K562 (cell line): ENCODE data around the gene MAK. TPM values are rescaled to one million over a fixed set of nuclear protein-coding genes. Genes with fewer than 3 reads are reported as not detected.

Experiments used
- ATF7 ChIP-seq: fragments of 450-650 bp; IDR thresholded peaks from 2 replicates; pipeline ENCODE4 v1.7.1; 2014; ENCODE audit warnings: mild to moderate bottlenecking, moderate library complexity
- BRCA1 ChIP-seq, 2 experiments: fragments of 450-650 bp in 1 of 2; sonication (generic) in 1 of 2; formaldehyde crosslinking in 1 of 2; IDR thresholded peaks; 2 replicates each; pipeline versions ENCODE4 v1.5.0 to v1.6.1; 2017 to 2020; ENCODE audit warnings: mild to moderate bottlenecking in 1 of 2, missing genetic modification reagents in 1 of 2
- BRF1 ChIP-seq: IDR thresholded peaks from 3 replicates; pipeline ENCODE4 v1.6.1; 2011; ENCODE audit warnings: borderline replicate concordance, mild to moderate bottlenecking; ENCODE audit not compliant: insufficient read length; ENCODE audit errors: extremely low read depth
- EP400 ChIP-seq: fragments of 450-650 bp; IDR thresholded peaks from 2 replicates; pipeline ENCODE4 v1.6.1; 2017; ENCODE audit warnings: antibody characterized with exemption, mild to moderate bottlenecking, moderate library complexity
- ETV1 ChIP-seq: fragments of 450-650 bp; conservative IDR thresholded peaks from 2 replicates; pipeline ENCODE4 v1.6.1; 2016; ENCODE audit warnings: missing genetic modification characterization, control low read depth, low read depth, missing compliant biosample characterization
- JUN ChIP-seq, 2 experiments: sonication (generic) in 1 of 2; formaldehyde crosslinking in 1 of 2; IDR thresholded peaks; 2 replicates each; pipeline versions ENCODE4 v1.6.1 to v1.8.0; 2012 to 2022; ENCODE audit warnings: borderline replicate concordance in 2 of 2, mild to moderate bottlenecking in 2 of 2, improper control_type of control experiment in 1 of 2, low read depth in 1 of 2, low read length in 1 of 2, missing genetic modification reagents in 1 of 2
- NCOA2 ChIP-seq, 2 experiments: fragments of 450-650 bp; IDR thresholded peaks; 2 replicates each; pipeline ENCODE4 v1.6.1; 2018; ENCODE audit warnings: mild to moderate bottlenecking in 2 of 2, moderate library complexity in 1 of 2; ENCODE audit not compliant: partially characterized antibody in 2 of 2
- NFIC ChIP-seq: fragments of 450-650 bp; IDR thresholded peaks from 2 replicates; pipeline ENCODE4 v1.6.1; 2017; ENCODE audit warnings: mild to moderate bottlenecking, inconsistent platforms
- NR1H2 ChIP-seq: sonication (generic); formaldehyde crosslinking; IDR thresholded peaks from 2 replicates; pipeline ENCODE4 v1.4.0; 2020; ENCODE audit warnings: mild to moderate bottlenecking, missing genetic modification reagents
- PRMT5 ChIP-seq: sonication (generic); formaldehyde crosslinking; IDR thresholded peaks from 2 replicates; pipeline ENCODE4 v1.5.0; 2020; ENCODE audit warnings: missing genetic modification reagents
- RAD21 ChIP-seq, 2 experiments: fragments of 250-450 bp in 1 of 2; fragments of 450-650 bp in 1 of 2; sonication (Bioruptor Pico) in 1 of 2; formaldehyde crosslinking in 1 of 2; IDR thresholded peaks in 1 of 2; conservative IDR thresholded peaks in 1 of 2; 2 replicates each; pipeline versions ENCODE4 v1.4.0 to v1.8.0; 2020 to 2022; ENCODE audit warnings: mild to moderate bottlenecking in 2 of 2, moderate library complexity in 1 of 2
- RB1 ChIP-seq: fragments of 450-650 bp; IDR thresholded peaks from 2 replicates; pipeline ENCODE4 v1.6.1; 2017; ENCODE audit warnings: low read depth, mild to moderate bottlenecking
- SPI1 ChIP-seq: IDR thresholded peaks from 2 replicates; pipeline ENCODE4 v1.6.1; 2011; ENCODE audit warnings: low read depth, low read length, control low read depth, borderline replicate concordance
- TEAD4 ChIP-seq, 2 experiments: sonication (generic) in 1 of 2; formaldehyde crosslinking in 1 of 2; IDR thresholded peaks; 2 replicates each; pipeline versions ENCODE4 v1.6.1 to v1.8.0; 2012 to 2022; ENCODE audit warnings: borderline replicate concordance in 1 of 2, inconsistent platforms in 1 of 2, low read length in 1 of 2, mild to moderate bottlenecking in 1 of 2, missing genetic modification reagents in 1 of 2
- ZFP30 ChIP-seq: fragments of 250-450 bp; sonication (Bioruptor Pico); IDR thresholded peaks from 2 replicates; pipeline ENCODE4 v1.8.0; 2022; ENCODE audit warnings: moderate library complexity, mild to moderate bottlenecking, inconsistent platforms, borderline replicate concordance
- ZNF217 ChIP-seq: sonication (generic); formaldehyde crosslinking; IDR thresholded peaks from 2 replicates; pipeline ENCODE4 v1.8.0; 2022; ENCODE audit warnings: mild to moderate bottlenecking, missing genetic modification reagents
- ZNF699 ChIP-seq: fragments of 250-450 bp; sonication (Bioruptor Pico); IDR thresholded peaks from 2 replicates; pipeline ENCODE4 v1.8.0; 2021; ENCODE audit warnings: mild to moderate bottlenecking, moderate library complexity; ENCODE audit not compliant: insufficient replicate concordance
- polyA plus RNA-seq, 8 experiments: library from polyadenylated mRNA; depleted of rRNA in 4 of 8; stranded (reverse) in 5 of 8; unstranded in 3 of 8; fragments of >200 nt; fragmentation: Nextera tagmentation in 2 of 8; fragmentation: Illumina TruSeq in 1 of 8; extraction: Ambion mirVana in 2 of 8; extraction: Trizol in 1 of 8; gene quantifications; 2 replicates each; pipeline versions ENCODE4 v1.2.1 to v1.2.3, GENCODE V29; 2011 to 2014; ENCODE audit warnings: inconsistent platforms in 1 of 8, missing spikeins in 1 of 8
- total RNA-seq, 7 experiments: library from RNA; depleted of rRNA in 6 of 7; stranded (reverse); fragments of >200 nt in 6 of 7; fragmentation: Illumina TruSeq in 2 of 7; extraction: Trizol in 2 of 7; gene quantifications; 2 replicates each; pipeline versions ENCODE4 v1.2.1 to v1.2.3, GENCODE V29; 2011 to 2021; ENCODE audit warnings: low replicate concordance in 1 of 7
- TF ChIP-seq, protein P1 (sequence below): fragments of 250-450 bp; sonication (Bioruptor Pico); IDR thresholded peaks from 2 replicates; pipeline ENCODE4 v1.5.0; 2020; ENCODE audit warnings: mild to moderate bottlenecking
- TF ChIP-seq, protein P2 (sequence below), 2 experiments: fragments of 450-650 bp; conservative IDR thresholded peaks; 2 replicates each; pipeline ENCODE4 v1.6.1; 2017; ENCODE audit warnings: mild to moderate bottlenecking in 2 of 2, moderate library complexity in 2 of 2
- TF ChIP-seq, protein P3 (sequence below): sonication (generic); formaldehyde crosslinking; IDR thresholded peaks from 2 replicates; pipeline ENCODE4 v1.8.1; 2023; ENCODE audit warnings: mild to moderate bottlenecking, missing genetic modification reagents, moderate library complexity

MAK gene
- total and polyA plus RNA-seq, 9 of the 15 experiments (the other 6 are each of a cell fraction or from before 2014, with no cell fraction given): 0.25 to 1.1 (median 0.53) TPM

DNA sequence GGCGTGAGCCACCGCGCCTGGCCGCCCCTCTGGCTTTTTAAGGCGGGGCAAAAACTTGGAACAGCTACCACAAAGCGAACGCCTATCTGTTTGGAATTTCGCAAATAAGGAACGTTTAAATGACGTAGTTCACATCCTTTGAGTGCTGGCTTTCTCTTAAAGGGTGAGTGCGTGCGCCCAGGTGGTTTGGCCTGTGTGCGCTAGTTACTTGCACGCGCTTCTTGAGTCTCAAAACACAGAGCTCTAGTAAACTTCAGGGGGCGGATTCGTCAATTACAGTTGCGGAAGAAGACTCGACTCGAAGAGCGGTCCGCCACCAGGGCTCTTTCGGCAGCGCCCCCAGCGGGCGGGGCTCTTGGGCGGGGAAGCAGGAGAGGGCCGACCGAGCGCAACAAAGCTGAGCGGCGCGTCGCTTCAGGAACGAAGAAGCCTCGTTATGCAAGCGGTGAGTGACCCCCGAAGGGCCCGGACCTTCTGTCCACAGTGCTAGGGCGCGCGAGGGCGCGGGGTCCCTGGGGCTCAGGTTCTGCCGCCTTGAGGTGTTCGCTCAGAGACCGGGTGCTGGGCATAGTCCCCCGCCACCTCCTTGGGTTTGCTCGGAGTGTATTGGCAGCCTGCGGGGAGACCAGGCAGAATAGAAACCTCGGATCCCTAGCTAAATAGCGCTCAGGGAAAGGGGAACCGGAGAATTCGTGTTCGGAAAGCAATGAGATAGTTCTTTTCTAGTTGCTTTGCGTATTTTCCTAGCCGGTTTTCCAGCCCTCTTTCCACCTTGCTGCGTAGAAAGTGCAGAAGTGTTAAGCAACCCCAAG lies 48.6 kb upstream of the MAK start, which contains the start of gene SYCP2L (continued):
- TF ChIP-seq, protein P1, sequence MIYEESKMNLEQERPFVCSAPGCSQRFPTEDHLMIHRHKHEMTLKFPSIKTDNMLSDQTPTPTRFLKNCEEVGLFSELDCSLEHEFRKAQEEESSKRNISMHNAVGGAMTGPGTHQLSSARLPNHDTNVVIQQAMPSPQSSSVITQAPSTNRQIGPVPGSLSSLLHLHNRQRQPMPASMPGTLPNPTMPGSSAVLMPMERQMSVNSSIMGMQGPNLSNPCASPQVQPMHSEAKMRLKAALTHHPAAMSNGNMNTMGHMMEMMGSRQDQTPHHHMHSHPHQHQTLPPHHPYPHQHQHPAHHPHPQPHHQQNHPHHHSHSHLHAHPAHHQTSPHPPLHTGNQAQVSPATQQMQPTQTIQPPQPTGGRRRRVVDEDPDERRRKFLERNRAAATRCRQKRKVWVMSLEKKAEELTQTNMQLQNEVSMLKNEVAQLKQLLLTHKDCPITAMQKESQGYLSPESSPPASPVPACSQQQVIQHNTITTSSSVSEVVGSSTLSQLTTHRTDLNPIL (CRISPR knock-in tag): no peak
- TF ChIP-seq, protein P2, sequence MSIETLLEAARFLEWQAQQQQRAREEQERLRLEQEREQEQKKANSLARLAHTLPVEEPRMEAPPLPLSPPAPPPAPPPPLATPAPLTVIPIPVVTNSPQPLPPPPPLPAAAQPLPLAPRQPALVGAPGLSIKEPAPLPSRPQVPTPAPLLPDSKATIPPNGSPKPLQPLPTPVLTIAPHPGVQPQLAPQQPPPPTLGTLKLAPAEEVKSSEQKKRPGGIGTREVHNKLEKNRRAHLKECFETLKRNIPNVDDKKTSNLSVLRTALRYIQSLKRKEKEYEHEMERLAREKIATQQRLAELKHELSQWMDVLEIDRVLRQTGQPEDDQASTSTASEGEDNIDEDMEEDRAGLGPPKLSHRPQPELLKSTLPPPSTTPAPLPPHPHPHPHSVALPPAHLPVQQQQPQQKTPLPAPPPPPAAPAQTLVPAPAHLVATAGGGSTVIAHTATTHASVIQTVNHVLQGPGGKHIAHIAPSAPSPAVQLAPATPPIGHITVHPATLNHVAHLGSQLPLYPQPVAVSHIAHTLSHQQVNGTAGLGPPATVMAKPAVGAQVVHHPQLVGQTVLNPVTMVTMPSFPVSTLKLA (conservative IDR thresholded peaks at IDR 0.05): peak; percentile 81 to 94
- TF ChIP-seq TEAD4 (IDR thresholded peaks at IDR 0.05; ENCODE audit: low read length): peak; percentile 38; the same call in 1 of the 2 replicates
- TF ChIP-seq TEAD4 (CRISPR knock-in tag; IDR thresholded peaks at IDR 0.05; ENCODE audit: borderline replicate concordance): no peak
- peak; percentile 93 for TF ChIP-seq EP400
- no peak for TF ChIP-seq ZNF217 (CRISPR knock-in tag)
- TF ChIP-seq JUN (IDR thresholded peaks at IDR 0.05; ENCODE audit: borderline replicate concordance, low read depth, low read length): peak; percentile 57; the same call in 1 of the 2 replicates
- TF ChIP-seq JUN (CRISPR knock-in tag; IDR thresholded peaks at IDR 0.05; ENCODE audit: borderline replicate concordance): no peak; the same call in 1 of the 2 replicates
- no peak for TF ChIP-seq ZNF699 (CRISPR knock-in tag)
- TF ChIP-seq NCOA2 (IDR thresholded peaks at IDR 0.05; ENCODE audit: partially characterized antibody in 2 of 2): no peak
- TF ChIP-seq, protein P3, sequence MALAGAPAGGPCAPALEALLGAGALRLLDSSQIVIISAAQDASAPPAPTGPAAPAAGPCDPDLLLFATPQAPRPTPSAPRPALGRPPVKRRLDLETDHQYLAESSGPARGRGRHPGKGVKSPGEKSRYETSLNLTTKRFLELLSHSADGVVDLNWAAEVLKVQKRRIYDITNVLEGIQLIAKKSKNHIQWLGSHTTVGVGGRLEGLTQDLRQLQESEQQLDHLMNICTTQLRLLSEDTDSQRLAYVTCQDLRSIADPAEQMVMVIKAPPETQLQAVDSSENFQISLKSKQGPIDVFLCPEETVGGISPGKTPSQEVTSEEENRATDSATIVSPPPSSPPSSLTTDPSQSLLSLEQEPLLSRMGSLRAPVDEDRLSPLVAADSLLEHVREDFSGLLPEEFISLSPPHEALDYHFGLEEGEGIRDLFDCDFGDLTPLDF (CRISPR knock-in tag): no peak
- TF ChIP-seq NFIC: peak; percentile 48
- peak; percentile 55; the same call in 1 of the 2 replicates for TF ChIP-seq SPI1
- TF ChIP-seq ZFP30 (CRISPR knock-in tag): no peak
- TF ChIP-seq RAD21 (CRISPR knock-in tag; conservative IDR thresholded peaks at IDR 0.05 in 1 of 2, IDR thresholded peaks at IDR 0.05 in 1 of 2): peak in 1 of 2 experiments; percentile 25; a peak in 1 of 4 replicates
- peak; percentile 69 for TF ChIP-seq ETV1 (tag)
- TF ChIP-seq BRF1: no peak
- peak; percentile 94 for TF ChIP-seq ATF7
- no peak for TF ChIP-seq BRCA1 (IDR thresholded peaks at IDR 0.05)
- TF ChIP-seq BRCA1 (CRISPR knock-in tag; IDR thresholded peaks at IDR 0.05): no peak
- no peak for TF ChIP-seq NR1H2 (CRISPR knock-in tag)
- TF ChIP-seq RB1: peak; percentile 62; the same call in 1 of the 2 replicates
- TF ChIP-seq PRMT5 (CRISPR knock-in tag): no peak
